AG04449 (cell line): ENCODE data around the gene ALAD.

Source experiments
- CTCF ChIA-PET: fragments of 350-600 bp; formaldehyde crosslinking; extraction: SDS; loops from one replicate; lab custom pipeline; 2021; ENCODE audit warnings: antibody characterized with exemption; lab: Yijun Ruan, JAX
- POLR2A ChIA-PET: fragments of 400-600, 350-600 bp; formaldehyde crosslinking; extraction: SDS; loops from one replicate; lab custom pipeline; 2020; ENCODE audit warnings: antibody characterized with exemption, inconsistent platforms; lab: Yijun Ruan, JAX
- DNase-seq: peaks from one replicate; pipeline ENCODE4 v3.0.0-alpha.2; 2010; ENCODE audit warnings: low read depth, low spot score
- H3K4me3 ChIP-seq: 2 replicates; pipeline ENCODE4 v1.5.1; 2011; ENCODE audit warnings: low read depth, mild to moderate bottlenecking, control low read depth, low read length
- CTCF ChIP-seq: IDR thresholded peaks from one replicate; pipeline ENCODE4 v1.5.1; 2011; ENCODE audit warnings: mild to moderate bottlenecking, moderate library complexity, low read length, control low read depth, inconsistent platforms; ENCODE audit not compliant: insufficient read depth; ENCODE audit errors: missing control alignments

ALAD gene

DNA sequence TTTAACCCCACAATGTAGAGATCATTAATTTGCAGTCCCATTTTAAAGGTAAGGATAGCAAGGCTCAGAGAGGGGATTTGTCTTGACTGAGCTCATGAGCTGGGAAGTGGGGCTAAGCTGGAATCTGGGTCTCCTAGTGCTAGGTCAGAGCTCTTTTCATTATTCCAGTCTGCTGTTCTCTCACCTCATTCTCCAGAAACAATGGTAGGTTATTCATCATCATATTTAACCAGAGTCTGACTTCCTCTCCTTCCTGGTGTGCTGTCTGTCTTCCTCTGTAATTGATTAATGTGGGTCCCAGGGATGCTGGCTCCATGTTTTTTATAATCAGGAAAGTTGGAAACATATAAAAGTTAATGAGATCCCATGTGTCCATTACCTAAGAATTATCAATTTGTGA, 30.1 kb upstream of the ALAD start:
- ChIA-PET POLR2A (interaction anchor here (1.3 kb wide), 1 partner anchor 21 kb away, joined by 3 read pairs; the partner anchor contains the start of genes C9orf43 and POLE3), CTCF (interaction anchor here (1.2 to 1.5 kb wide), 3 partner anchors 9 to 224 kb away, joined by 3 to 5 read pairs (median 4); no protein-coding TSS in a partner anchor)
- no peak for TF ChIP-seq CTCF
- no peak for DNase-seq
- no peak overlapping the region for H3K4me3 ChIP-seq

DNA sequence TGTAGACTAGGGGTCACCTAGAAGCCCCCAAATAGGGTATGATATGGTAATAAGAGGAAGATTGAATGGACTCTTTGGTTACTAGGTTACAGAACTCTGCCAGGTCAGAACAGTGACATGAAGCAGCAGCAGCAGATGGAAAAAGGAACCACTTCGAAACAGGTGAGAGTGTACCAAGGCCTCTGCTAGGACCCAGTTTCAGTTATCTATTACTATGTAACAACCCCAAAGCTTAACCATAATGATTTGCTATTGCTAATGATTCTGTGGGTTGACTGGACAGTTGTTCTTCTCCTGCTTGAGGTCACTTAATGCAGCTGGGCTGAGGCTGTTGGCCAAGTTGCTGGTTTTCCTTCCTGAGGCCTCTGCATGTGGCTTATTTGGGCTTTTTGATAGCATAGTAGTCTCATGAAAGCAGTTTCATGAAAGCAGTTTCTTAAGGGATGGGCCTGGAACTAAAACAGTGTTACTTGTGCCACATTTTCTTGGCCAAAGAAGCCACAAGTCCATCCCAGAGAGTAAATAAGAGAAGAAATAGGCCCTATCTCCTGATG, 27.1 kb upstream of the ALAD start:
- ChIA-PET POLR2A (no interaction called here), CTCF (interaction anchor here (1.2 to 3.5 kb wide), 2 partner anchors 27 to 229 kb away, joined by 5 to 17 read pairs; partner anchors contain the start of gene ALAD)
- no peak for TF ChIP-seq CTCF
- H3K4me3 ChIP-seq = no peak overlapping the region
- no peak for DNase-seq

GRCh38 chr9:113427629-113428028, 26.5 kb upstream of the ALAD start:
- H3K4me3 ChIP-seq = no peak overlapping the region
- POLR2A ChIA-PET = no interaction called here
- TF ChIP-seq CTCF = no peak
- CTCF ChIA-PET = interaction anchor here (1.1 to 3.5 kb wide), 2 partner anchors 162 to 230 kb away, joined by 3 to 17 read pairs; no protein-coding TSS in a partner anchor
- no peak for DNase-seq

- H3K4me3 ChIP-seq = no peak overlapping the region
- ChIA-PET CTCF (interaction anchor here (1.1 to 3.5 kb wide), 3 partner anchors 163 to 231 kb away, joined by 3 to 17 read pairs (median 3); no protein-coding TSS in a partner anchor), POLR2A (no interaction called here)
- TF ChIP-seq CTCF = no peak
- DNase-seq = no peak
Measured at GRCh38 chr9:113426701-113427100, 25.6 kb upstream of the ALAD start.

GRCh38 chr9:113425072-113425471, 24.0 kb upstream of the ALAD start:
- ChIA-PET POLR2A (no interaction called here), CTCF (interaction anchor here (0.7 to 2.1 kb wide), 3 partner anchors 20 to 230 kb away, joined by 3 to 8 read pairs (median 4); no protein-coding TSS in a partner anchor)
- no peak for TF ChIP-seq CTCF
- H3K4me3 ChIP-seq = no peak overlapping the region
- DNase-seq = no peak

GRCh38 chr9:113421726-113422125, 20.6 kb upstream of the ALAD start:
- TF ChIP-seq CTCF = no peak
- ChIA-PET POLR2A (no interaction called here), CTCF (interaction anchor here (1.1 to 2.4 kb wide), 4 partner anchors 9 to 234 kb away, joined by 3 to 7 read pairs (median 6); no protein-coding TSS in a partner anchor)
- no peak for DNase-seq
- H3K4me3 ChIP-seq = no peak overlapping the region
